ENCODE measurements around the gene STEAP1B. TPM values are rescaled to one million over a fixed set of nuclear protein-coding genes. Genes with fewer than 3 reads are reported as not detected.

The STEAP1B gene
- total RNA-seq, 1 experiment from 2014 or later: 0.27 TPM

DNA sequence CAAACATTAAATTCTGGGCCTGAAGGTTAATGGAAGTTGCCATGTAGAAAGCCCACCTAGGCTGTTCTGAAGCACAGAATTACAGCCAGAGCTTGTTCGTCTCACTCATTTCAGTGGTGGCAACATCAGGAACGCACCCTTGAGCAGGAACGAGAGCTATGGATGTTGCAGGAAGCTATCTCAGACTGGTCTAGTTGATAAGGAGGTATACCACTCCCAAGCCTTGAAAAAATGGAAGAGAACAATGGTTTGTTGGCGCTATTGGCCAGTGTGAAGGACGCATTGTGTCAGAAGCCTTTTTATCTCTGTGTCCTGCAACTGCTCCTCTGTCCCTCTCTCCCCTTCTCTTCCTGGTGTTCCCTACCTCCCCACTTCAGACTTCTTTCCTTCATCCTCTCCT, 82.1 kb downstream of the STEAP1B start (continued):
- TF ChIP-seq EZH2phosphoT487 (IDR thresholded peaks at IDR 0.05; ENCODE audit: borderline replicate concordance) (no peak), YY1 (IDR thresholded peaks at IDR 0.05; ENCODE audit: extremely low read depth, insufficient replicate concordance, low read depth, low read length) (no peak), SRF (IDR thresholded peaks at IDR 0.05; ENCODE audit: low read depth) (no peak), EZH2 (IDR thresholded peaks at IDR 0.05) (no peak), CEBPB (IDR thresholded peaks at IDR 0.05; ENCODE audit: low read depth) (no peak), POLR2A (IDR thresholded peaks at IDR 0.05; ENCODE audit: borderline replicate concordance, extremely low read depth, insufficient read depth, insufficient read length) (no peak), JUND (IDR thresholded peaks at IDR 0.05) (no peak), CBX3 (IDR thresholded peaks at IDR 0.05; ENCODE audit: low read depth) (no peak)

DNA sequence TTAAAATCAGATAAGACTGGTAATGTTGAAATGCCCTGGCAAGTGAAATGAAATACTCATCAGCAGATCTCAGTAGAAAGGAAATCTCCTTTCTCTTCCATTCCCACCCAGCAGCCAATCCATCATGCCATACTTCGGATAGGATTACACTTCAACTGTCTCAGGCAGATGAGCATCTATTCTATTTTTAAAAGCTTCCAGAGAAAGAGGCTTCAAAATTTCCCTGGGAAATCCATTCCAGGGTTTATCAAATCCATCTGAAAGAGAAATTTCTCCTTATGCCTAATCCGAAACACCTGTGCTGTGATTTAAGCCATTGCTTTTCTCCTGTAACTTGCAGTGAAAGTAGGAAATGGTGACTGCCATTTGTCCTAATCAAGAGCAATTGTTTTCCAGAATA, 82.6 kb downstream of the STEAP1B start:
- Histone ChIP-seq H2AFZ (ENCODE audit: low read depth, low read length, poor library complexity, severe bottlenecking) (no peak overlapping the region), H3K27ac (ENCODE audit: low read depth, low read length) (no peak overlapping the region), H3K4me3 (replicated peaks in 1 of 2; ENCODE audit: low read depth in 1 of 2, low read length in 2 of 2) (no peak overlapping the region), H3K9me3 (ENCODE audit: control insufficient read depth in 1 of 2, insufficient read depth in 1 of 2, low read depth in 1 of 2, low read length in 2 of 2) (no peaks in the 10 kb centered on the region), H4K20me1 (ENCODE audit: insufficient read depth) (no peaks in the 10 kb centered on the region), H3K27me3 (ENCODE audit: insufficient read depth, low read length) (no peaks in the 10 kb centered on the region), H3K4me2 (ENCODE audit: low read length) (no peak overlapping the region), H3K9me2 (ENCODE audit: insufficient read depth) (no peaks in the 10 kb centered on the region), H3K36me3 (ENCODE audit: control insufficient read depth in 1 of 2, insufficient read depth in 2 of 2, low read length in 2 of 2) (no peaks in the 10 kb centered on the region), H3K79me2 (ENCODE audit: insufficient read depth, low read length) (no peaks in the 10 kb centered on the region), H3K4me1 (ENCODE audit: control insufficient read depth in 1 of 2, insufficient read depth in 2 of 2, low read length in 2 of 2) (no peaks in the 10 kb centered on the region), H3K9ac (ENCODE audit: low read length) (no peak overlapping the region)
- BruUV-seq (replicated peaks): no TSS peak
- no peak for ATAC-seq
- no peak for TF ChIP-seq CBX3 (IDR thresholded peaks at IDR 0.05; ENCODE audit: low read depth)
- TF ChIP-seq, protein P1, sequence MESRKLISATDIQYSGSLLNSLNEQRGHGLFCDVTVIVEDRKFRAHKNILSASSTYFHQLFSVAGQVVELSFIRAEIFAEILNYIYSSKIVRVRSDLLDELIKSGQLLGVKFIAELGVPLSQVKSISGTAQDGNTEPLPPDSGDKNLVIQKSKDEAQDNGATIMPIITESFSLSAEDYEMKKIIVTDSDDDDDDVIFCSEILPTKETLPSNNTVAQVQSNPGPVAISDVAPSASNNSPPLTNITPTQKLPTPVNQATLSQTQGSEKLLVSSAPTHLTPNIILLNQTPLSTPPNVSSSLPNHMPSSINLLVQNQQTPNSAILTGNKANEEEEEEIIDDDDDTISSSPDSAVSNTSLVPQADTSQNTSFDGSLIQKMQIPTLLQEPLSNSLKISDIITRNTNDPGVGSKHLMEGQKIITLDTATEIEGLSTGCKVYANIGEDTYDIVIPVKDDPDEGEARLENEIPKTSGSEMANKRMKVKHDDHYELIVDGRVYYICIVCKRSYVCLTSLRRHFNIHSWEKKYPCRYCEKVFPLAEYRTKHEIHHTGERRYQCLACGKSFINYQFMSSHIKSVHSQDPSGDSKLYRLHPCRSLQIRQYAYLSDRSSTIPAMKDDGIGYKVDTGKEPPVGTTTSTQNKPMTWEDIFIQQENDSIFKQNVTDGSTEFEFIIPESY (IDR thresholded peaks at IDR 0.05; ENCODE audit: extremely low read depth, insufficient replicate concordance, low read length): no peak
- POLR2A ChIA-PET: no interaction called here
- RAD21 ChIA-PET (ENCODE audit: low non-redundant PET in 1 of 2, low total read pairs in 2 of 2, uncharacterized antibody in 2 of 2, unreplicated experiment in 2 of 2): no interaction called here
- intact Hi-C loops (cut with micrococcal nuclease): no loop called here
- no peak for DNase-seq (ENCODE audit: low read depth, low spot score)
- CTCF ChIA-PET: no interaction called here

All from HCT116 (cell line).